ENCODE results near the gene KLHL7.

GRCh38 chr7:23207884-23208283, 102.3 kb downstream of the KLHL7 start:
- TF ChIP-seq CTCF (IDR thresholded peaks at IDR 0.05) (no peak), EP300 (IDR thresholded peaks at IDR 0.05) (no peak), POLR2A (IDR thresholded peaks at IDR 0.05) (no peak), POLR2AphosphoS5 (IDR thresholded peaks at IDR 0.05) (no peak)

All from suprapubic skin (tissue), 4 donors.